ENCODE data around the gene RPS6KL1. TPM values are rescaled to one million over a fixed set of nuclear protein-coding genes. Genes with fewer than 3 reads are reported as not detected.
A peak's percentile ranks its signal among the peaks of the same experiment; 100 is the strongest.

RPS6KL1 gene
- total RNA-seq, 1 donor from 2014 or later: 6.4 TPM

GRCh38 chr14:74863274-74863673, 59.8 kb downstream of the RPS6KL1 start:
- Mint-ChIP-seq H3K27ac (peak overlapping the region; percentile 76), H3K36me3 (no peaks in the 10 kb centered on the region), H3K4me1 (no peaks in the 10 kb centered on the region), H3K4me3 (no peak overlapping the region), H3K27me3 (ENCODE audit: insufficient read depth, low read depth) (peaks cover 7% of the 10 kb centered on the region), H3K9me3 (no peaks in the 10 kb centered on the region)
- Histone ChIP-seq H2AFZ (replicated peaks) (no peak overlapping the region), H3K4me3 (no peak overlapping the region), H3K27ac (no peak overlapping the region), H3K27me3 (no peaks in the 10 kb centered on the region), H3K9ac (no peak overlapping the region), H3K9me3 (ENCODE audit: low read depth) (no peaks in the 10 kb centered on the region), H3K4me1 (no peaks in the 10 kb centered on the region), H4K20me1 (ENCODE audit: low read depth) (no peaks in the 10 kb centered on the region), H3K4me2 (no peak overlapping the region), H3K36me3 (no peaks in the 10 kb centered on the region), H3F3A (ENCODE audit: low read depth) (no peaks in the 10 kb centered on the region), H3K79me2 (ENCODE audit: low read depth) (no peaks in the 10 kb centered on the region)
- DNase-seq (ENCODE audit: low spot score): no peak
- TF ChIP-seq EZH2phosphoT487 (IDR thresholded peaks at IDR 0.05) (no peak), CTCF (IDR thresholded peaks at IDR 0.05) (no peak), EZH2 (IDR thresholded peaks at IDR 0.05) (no peak)

- H3K27me3 ChIP-seq: no peaks in the 10 kb centered on the region
- TF ChIP-seq EZH2phosphoT487 (IDR thresholded peaks at IDR 0.05): no peak
- no peak for TF ChIP-seq CTCF (IDR thresholded peaks at IDR 0.05)
- no peak for TF ChIP-seq EZH2 (IDR thresholded peaks at IDR 0.05)
- Mint-ChIP-seq H3K4me1 (peaks cover 2% of the 10 kb centered on the region), H3K27me3 (ENCODE audit: insufficient read depth, low read depth) (peaks cover 4% of the 10 kb centered on the region), H3K27ac (no peak overlapping the region), H3K4me3 (no peak overlapping the region), H3K9me3 (no peaks in the 10 kb centered on the region), H3K36me3 (no peaks in the 10 kb centered on the region)
- no peaks in the 10 kb centered on the region for H4K20me1 ChIP-seq (ENCODE audit: low read depth)
- no peaks in the 10 kb centered on the region for H3K4me1 ChIP-seq
- no peak overlapping the region for H3K4me3 ChIP-seq
- no peaks in the 10 kb centered on the region for H3K79me2 ChIP-seq (ENCODE audit: low read depth)
- no peaks in the 10 kb centered on the region for H3K36me3 ChIP-seq
- H3K4me2 ChIP-seq: no peak overlapping the region
- DNase-seq (ENCODE audit: low spot score): no peak
- H3K27ac ChIP-seq: no peak overlapping the region
- no peaks in the 10 kb centered on the region for H3F3A ChIP-seq (ENCODE audit: low read depth)
- no peak overlapping the region for H2AFZ ChIP-seq (replicated peaks)
- no peaks in the 10 kb centered on the region for H3K9me3 ChIP-seq (ENCODE audit: low read depth)
- H3K9ac ChIP-seq: no peak overlapping the region
Observed at GRCh38 chr14:74861734-74862090, 61.3 kb downstream of the RPS6KL1 start.

GRCh38 chr14:74860899-74861733, 61.9 kb downstream of the RPS6KL1 start:
- Histone ChIP-seq H3K9me3 (ENCODE audit: low read depth) (no peaks in the 10 kb centered on the region), H3K79me2 (ENCODE audit: low read depth) (no peaks in the 10 kb centered on the region), H4K20me1 (ENCODE audit: low read depth) (no peaks in the 10 kb centered on the region), H3K27me3 (no peaks in the 10 kb centered on the region), H3K9ac (no peak overlapping the region), H2AFZ (replicated peaks) (no peak overlapping the region), H3K36me3 (no peaks in the 10 kb centered on the region), H3K4me3 (no peak overlapping the region), H3F3A (ENCODE audit: low read depth) (no peaks in the 10 kb centered on the region), H3K4me1 (no peaks in the 10 kb centered on the region), H3K27ac (no peak overlapping the region), H3K4me2 (no peak overlapping the region)
- DNase-seq (ENCODE audit: low spot score): peak; percentile 93
- peaks cover 2% of the 10 kb centered on the region for H3K4me1 Mint-ChIP-seq
- H3K9me3 Mint-ChIP-seq: no peaks in the 10 kb centered on the region
- H3K27ac Mint-ChIP-seq: no peak overlapping the region
- H3K36me3 Mint-ChIP-seq: no peaks in the 10 kb centered on the region
- TF ChIP-seq CTCF (IDR thresholded peaks at IDR 0.05) (peak; percentile 91), EZH2phosphoT487 (IDR thresholded peaks at IDR 0.05) (no peak), EZH2 (IDR thresholded peaks at IDR 0.05) (no peak)
- peaks cover 2% of the 10 kb centered on the region for H3K27me3 Mint-ChIP-seq (ENCODE audit: insufficient read depth, low read depth)
- H3K4me3 Mint-ChIP-seq: no peak overlapping the region

All from neural progenitor cell (in vitro differentiated cells).